Rectal smooth muscle tissue (tissue), 1 donor: Measurements from ENCODE around the gene CHST8.
"Not testable (repeated sequence)": the region's sequence is repeated elsewhere in the genome, so short reads cannot be mapped to it uniquely, and the experiment has no call there.

Experiments used
- H3K27ac ChIP-seq: one replicate; pipeline ENCODE4 v1.7.0; 2013; ENCODE audit warnings: low read depth, low read length, inconsistent platforms
- H3K27me3 ChIP-seq: one replicate; pipeline ENCODE4 v1.7.0; 2013; ENCODE audit warnings: low read length; ENCODE audit not compliant: control insufficient read depth, insufficient read depth
- H3K36me3 ChIP-seq: one replicate; pipeline ENCODE4 v1.7.0; 2013; ENCODE audit warnings: low read length; ENCODE audit not compliant: control insufficient read depth, insufficient read depth
- H3K4me1 ChIP-seq: one replicate; pipeline ENCODE4 v1.7.0; 2013; ENCODE audit warnings: low read length; ENCODE audit not compliant: control insufficient read depth, insufficient read depth
- H3K4me3 ChIP-seq: one replicate; pipeline ENCODE4 v1.7.0; 2013; ENCODE audit warnings: low read length
- H3K9ac ChIP-seq: one replicate; pipeline ENCODE4 v1.7.0; 2013; ENCODE audit warnings: low read length

CHST8 gene

DNA sequence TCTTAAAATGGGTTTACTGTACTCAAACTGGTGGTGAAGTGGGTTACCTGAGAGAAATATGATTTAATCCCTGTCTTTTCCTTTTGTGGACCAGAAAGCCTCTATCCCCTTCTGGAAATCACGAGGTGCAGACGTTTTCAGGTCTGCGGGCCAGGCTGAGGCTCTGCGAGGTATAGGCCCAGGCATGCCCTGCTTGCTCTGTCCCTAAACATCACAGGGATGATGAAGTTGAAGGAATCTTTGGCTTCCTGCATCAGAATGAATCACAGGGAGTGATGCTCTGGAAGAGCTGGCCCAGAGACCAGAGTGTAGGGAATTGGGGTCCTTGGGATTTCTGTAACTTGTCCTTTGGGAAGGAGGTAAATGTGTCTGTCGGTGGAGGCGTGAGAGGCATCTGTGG, 18.4 kb upstream of the CHST8 start:
- H3K4me3 ChIP-seq = no peak overlapping the region
- H3K36me3 ChIP-seq = no peaks in the 10 kb centered on the region
- H3K9ac ChIP-seq = no peak overlapping the region
- no peaks in the 10 kb centered on the region for H3K4me1 ChIP-seq
- no peaks in the 10 kb centered on the region for H3K27me3 ChIP-seq
- no peak overlapping the region for H3K27ac ChIP-seq

DNA sequence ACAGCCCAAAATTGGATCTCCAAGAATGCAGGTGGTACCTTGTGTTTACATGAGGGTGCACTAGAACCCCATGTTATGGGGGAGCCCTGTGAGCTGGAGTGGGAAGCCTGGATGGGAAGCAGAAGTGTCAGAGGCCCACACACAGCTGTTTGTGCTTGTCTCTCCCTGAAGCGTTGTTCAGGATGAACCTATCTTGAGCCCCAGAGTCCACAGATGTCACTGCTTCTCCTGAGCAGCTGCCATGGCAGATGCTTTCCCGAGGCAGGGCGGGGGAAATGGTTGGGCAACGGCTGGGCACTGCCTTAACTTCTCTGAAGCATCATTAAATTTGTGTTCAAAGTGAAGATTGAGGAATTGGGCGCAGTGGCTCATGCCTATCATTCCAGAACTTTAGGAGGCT, 17.1 kb upstream of the CHST8 start:
- no peaks in the 10 kb centered on the region for H3K36me3 ChIP-seq
- no peak overlapping the region for H3K9ac ChIP-seq
- H3K27ac ChIP-seq = no peak overlapping the region
- no peak overlapping the region for H3K4me3 ChIP-seq
- H3K4me1 ChIP-seq = no peaks in the 10 kb centered on the region
- H3K27me3 ChIP-seq = no peaks in the 10 kb centered on the region

DNA sequence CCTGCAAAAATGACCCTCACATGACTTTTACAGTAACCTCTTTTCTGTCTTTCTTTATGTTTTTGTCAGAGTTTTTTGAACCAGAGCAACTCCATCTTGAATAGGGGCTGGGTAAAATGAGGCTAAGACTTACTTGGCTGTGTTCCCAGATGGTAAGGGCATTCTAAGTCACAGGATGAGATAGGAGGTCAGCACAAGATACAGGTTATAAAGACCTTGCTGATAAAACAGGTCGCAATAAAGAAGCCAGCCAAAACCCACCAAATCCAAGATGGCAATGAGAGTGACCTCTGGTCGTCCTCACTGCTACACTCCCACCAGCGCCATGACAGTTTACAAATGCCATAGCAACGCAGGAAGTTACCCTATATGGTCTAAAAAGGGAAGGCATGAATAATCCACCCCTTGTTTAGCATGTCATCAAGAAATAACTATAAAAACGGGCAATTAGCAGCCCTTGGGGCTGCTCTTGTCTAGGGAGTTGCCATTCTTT, 15.9 kb upstream of the CHST8 start:
- not testable (repeated sequence) for H3K4me3 ChIP-seq, H3K27ac ChIP-seq, H3K27me3 ChIP-seq, H3K9ac ChIP-seq, H3K4me1 ChIP-seq, H3K36me3 ChIP-seq

DNA sequence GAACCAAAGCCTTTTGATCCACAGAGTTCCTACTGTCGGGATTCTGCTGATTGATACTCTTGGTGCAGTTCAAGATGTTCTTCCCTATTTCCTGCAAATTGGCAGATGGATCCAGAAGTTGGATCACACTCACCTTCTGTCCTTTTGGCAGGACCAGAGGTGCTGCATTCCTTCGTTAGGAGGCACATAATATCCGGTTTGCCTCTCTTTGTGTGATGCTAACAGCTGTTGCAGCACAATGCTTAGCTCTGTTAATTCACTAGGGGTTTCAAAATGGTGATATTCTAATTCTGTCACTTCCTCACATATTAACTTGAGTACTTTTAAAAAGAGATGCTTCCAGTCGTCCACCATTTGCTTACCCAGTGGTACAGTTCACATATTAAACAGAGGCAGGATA, 15.2 kb upstream of the CHST8 start:
- Histone ChIP-seq H3K27me3 (no peaks in the 10 kb centered on the region), H3K36me3 (no peaks in the 10 kb centered on the region), H3K27ac (no peak overlapping the region), H3K4me3 (no peak overlapping the region), H3K4me1 (no peaks in the 10 kb centered on the region), H3K9ac (no peak overlapping the region)

DNA sequence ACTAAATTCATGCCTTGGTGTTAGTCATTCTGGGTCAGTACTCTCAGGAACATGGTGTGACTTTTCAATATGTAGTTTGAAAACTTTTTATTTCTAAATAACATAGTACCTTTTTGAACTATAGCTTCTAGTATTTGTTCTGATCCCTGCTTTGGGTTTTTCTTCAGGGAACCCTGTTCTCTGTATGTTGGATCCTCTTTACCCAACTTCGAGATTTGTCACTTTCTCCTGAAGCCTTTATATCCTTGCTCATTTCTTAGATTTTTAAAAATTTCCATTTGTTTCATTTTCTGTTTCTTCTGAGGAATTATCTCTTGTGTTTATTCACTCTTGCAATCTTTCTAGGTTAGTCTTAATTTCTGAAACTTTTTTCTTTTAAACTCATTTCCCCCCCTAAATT, 12.4 kb upstream of the CHST8 start:
- Histone ChIP-seq H3K4me1 (no peaks in the 10 kb centered on the region), H3K36me3 (no peaks in the 10 kb centered on the region), H3K4me3 (no peak overlapping the region), H3K9ac (no peak overlapping the region), H3K27ac (no peak overlapping the region), H3K27me3 (no peaks in the 10 kb centered on the region)

DNA sequence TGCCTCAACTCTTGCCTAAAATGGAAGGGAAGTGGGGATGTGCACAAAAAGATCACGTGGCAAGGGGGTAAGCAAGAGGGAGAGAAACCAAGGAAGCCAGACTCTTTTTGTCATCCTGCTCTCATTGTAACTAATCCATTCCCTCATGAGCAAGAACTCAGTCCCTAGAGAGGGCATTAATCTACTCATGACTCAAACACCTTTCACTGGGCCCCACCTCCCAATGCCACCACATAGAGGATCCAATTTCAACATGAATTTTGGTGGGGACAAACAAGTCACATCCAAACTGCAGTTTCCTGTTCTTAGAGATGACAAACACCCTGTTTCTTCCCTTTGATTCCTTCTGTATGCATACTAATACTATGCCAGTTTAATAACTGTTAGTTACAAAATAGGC, 11.2 kb upstream of the CHST8 start:
- no peak overlapping the region for H3K4me3 ChIP-seq
- H3K27me3 ChIP-seq = no peaks in the 10 kb centered on the region
- H3K9ac ChIP-seq = no peak overlapping the region
- no peaks in the 10 kb centered on the region for H3K36me3 ChIP-seq
- H3K4me1 ChIP-seq = no peaks in the 10 kb centered on the region
- no peak overlapping the region for H3K27ac ChIP-seq

DNA sequence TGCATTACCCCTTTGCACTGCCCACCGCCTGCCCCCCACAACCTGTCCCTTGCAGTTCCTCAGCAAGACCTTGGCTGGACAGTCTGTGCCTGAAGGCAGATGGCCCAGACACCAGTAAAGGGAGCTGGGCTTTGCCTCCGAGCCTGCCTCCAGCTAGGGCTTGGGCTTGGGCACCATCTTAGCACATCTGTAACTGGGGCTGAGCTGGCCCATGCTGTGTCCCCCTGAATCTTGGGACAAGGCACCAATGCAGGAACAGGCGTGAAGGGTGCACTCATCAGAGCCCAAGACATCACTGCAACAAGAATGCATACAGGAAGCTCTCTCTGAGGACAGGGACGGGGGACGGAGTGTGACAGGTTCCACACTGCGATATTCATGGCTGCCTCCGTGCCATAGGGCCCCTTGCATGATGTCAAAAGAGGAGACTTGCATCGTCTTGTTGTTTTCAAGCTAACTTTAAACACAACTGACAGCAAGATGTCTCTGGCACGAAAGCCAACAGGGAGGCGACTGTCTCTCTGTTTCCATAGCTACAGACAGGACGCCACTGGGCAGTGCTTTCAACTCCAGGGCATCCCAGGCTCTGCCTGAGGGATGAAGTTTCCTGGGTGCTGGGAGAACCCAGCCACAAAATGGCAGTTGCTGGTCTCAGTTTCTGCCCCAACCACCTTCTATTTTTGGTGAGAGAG, 8.7 kb upstream of the CHST8 start:
- Histone ChIP-seq H3K27me3 (no peaks in the 10 kb centered on the region), H3K27ac (no peak overlapping the region), H3K9ac (no peak overlapping the region), H3K4me1 (no peaks in the 10 kb centered on the region), H3K36me3 (no peaks in the 10 kb centered on the region), H3K4me3 (no peak overlapping the region)

DNA sequence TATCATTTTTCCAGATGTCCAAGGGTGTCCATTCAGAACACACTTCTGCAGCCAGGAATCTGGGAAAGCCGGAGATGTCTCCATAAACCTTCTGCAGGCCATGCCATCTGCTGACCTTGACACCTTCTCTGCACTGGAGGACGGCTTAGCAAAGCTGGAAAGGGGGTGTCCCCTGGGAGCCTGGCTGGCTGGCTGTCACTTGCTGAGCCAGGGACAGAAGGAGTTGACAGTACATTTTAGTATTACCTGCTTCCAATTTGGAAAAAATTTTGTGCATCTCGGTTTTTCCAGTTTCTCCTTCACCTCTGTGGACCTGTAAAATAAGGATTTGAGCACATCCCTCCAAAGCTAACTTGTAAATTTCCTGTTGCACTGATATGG, 8.1 kb upstream of the CHST8 start:
- no peak overlapping the region for H3K9ac ChIP-seq
- no peak overlapping the region for H3K4me3 ChIP-seq
- no peaks in the 10 kb centered on the region for H3K36me3 ChIP-seq
- H3K27ac ChIP-seq = no peak overlapping the region
- no peaks in the 10 kb centered on the region for H3K4me1 ChIP-seq
- H3K27me3 ChIP-seq = no peaks in the 10 kb centered on the region

DNA sequence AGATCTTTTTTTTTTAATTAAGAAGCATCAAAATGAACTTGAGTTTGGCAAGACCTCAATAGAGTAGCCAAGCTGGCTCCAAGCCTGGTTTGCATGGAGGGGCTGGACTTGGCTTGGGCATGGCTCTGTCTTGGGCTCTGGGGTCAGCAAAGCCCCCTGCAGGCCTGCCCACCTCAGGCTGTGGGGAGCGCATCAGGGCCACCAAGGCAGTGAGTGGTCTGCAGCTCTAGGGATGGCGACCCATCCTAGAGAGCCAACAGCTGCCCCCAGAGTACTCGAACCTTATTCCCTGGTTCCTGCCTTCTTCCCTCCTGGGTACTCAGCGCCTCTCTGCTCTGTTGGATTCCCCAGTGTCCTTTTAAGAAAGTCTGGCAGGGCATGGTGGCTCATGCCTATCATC, 5.4 kb upstream of the CHST8 start:
- no peaks in the 10 kb centered on the region for H3K27me3 ChIP-seq
- no peaks in the 10 kb centered on the region for H3K36me3 ChIP-seq
- H3K9ac ChIP-seq = no peak overlapping the region
- no peaks in the 10 kb centered on the region for H3K4me1 ChIP-seq
- H3K27ac ChIP-seq = no peak overlapping the region
- H3K4me3 ChIP-seq = no peak overlapping the region

DNA sequence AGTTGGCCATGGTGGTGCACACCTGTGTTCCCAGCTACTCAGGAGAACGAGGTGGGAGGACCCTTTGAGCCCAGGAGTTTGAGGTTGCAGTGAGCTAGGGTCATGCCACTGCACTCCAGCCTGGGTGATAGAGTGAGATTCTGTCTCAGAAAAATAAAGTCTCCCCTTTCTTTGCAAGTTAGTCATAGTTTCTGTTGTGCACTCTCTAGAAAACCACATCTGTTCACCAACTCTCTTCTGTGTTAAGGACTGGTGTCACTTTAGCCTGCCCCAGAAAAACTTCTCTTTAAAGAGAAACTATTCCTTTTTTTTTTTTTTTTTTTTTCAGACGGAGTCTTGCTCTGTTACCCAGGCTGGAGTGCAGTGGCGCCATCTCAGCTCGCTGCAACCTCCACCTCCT, 4.9 kb upstream of the CHST8 start:
- no peaks in the 10 kb centered on the region for H3K4me1 ChIP-seq
- H3K4me3 ChIP-seq = no peak overlapping the region
- H3K9ac ChIP-seq = no peak overlapping the region
- no peak overlapping the region for H3K27ac ChIP-seq
- H3K36me3 ChIP-seq = no peaks in the 10 kb centered on the region
- no peaks in the 10 kb centered on the region for H3K27me3 ChIP-seq

DNA sequence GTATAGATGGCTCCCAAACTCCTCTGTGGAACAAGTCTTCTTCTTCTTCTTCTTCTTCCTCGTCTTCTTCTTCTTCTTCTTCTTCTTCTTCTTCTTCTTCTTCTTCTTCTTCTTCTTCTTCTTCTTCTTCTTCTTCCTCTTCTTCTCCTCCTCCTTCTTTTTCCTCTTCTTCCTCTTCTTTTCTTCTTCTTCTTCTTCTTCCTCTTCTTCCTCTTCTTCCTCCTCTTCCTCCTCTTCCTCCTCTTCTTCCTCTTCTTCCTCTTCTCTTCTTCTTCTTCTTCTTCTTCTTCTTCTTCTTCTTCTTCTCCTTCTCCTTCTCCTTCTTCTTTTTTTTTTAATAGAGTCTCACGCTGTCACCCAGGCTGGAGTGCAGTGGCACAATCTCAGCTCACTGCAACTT, 3.4 kb upstream of the CHST8 start:
- not testable (repeated sequence) for H3K27me3 ChIP-seq, H3K36me3 ChIP-seq, H3K27ac ChIP-seq, H3K4me3 ChIP-seq, H3K9ac ChIP-seq, H3K4me1 ChIP-seq

DNA sequence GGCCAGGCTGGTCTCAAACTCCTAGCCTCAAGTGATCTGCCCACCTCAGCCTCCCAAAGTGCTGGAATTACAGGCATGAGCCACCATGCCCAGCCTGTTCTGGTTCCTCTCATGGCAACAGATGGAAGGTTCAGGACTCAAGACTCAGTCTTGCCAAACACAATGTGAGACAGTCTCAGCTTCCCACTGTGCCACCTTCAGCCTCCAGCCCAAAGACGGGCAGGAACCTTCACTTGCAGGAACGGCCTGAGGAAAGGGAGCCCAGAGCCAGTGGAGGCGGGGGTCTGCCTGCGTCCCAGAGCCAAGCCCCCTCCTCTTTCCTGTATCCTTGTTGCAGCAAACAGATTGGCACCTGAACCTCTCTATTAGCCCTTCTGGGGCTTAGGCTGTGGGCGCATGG, 2.9 kb upstream of the CHST8 start:
- Histone ChIP-seq H3K27me3 (peaks cover 4% of the 10 kb centered on the region), H3K4me3 (no peak overlapping the region), H3K27ac (no peak overlapping the region), H3K4me1 (no peaks in the 10 kb centered on the region), H3K36me3 (no peaks in the 10 kb centered on the region), H3K9ac (no peak overlapping the region)

DNA sequence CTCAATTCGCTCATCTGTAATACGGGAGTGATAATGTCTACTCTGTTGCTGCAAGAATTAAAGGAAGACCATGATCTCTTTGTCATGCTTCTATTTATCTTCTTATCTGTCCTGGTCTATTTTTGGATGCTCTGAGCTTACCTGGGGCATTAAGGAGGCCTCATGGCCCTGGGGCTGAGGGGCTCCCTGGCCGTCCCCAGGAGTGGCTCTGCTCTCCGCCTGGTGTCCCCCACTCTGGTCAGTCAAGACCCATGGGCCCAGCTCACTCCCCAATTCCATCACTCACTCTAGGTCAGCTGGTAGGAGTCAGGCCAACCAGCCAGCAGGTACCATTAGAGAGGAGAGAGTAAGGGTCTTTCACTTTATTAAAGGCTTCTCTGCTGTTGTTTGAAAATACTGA, 1.1 kb upstream of the CHST8 start:
- Histone ChIP-seq H3K27ac (no peak overlapping the region), H3K4me3 (no peak overlapping the region), H3K27me3 (peaks cover 9% of the 10 kb centered on the region), H3K4me1 (no peaks in the 10 kb centered on the region), H3K36me3 (no peaks in the 10 kb centered on the region), H3K9ac (no peak overlapping the region)
